Measurements from ENCODE around the gene COPZ1. TPM values are rescaled to one million over a fixed set of nuclear protein-coding genes. Genes with fewer than 3 reads are reported as not detected.

Gene COPZ1
- total RNA-seq, 2 donors from 2014 or later = 83.1 to 192 TPM

- 89% methylated on average over 1 of the region's 1 CpG for WGBS
- H3K36me3 ChIP-seq = peaks cover 4 to 12% of the 10 kb centered on the region in 2 donors
- no peak overlapping the region for H3K4me3 ChIP-seq
- TF ChIP-seq, protein P1, sequence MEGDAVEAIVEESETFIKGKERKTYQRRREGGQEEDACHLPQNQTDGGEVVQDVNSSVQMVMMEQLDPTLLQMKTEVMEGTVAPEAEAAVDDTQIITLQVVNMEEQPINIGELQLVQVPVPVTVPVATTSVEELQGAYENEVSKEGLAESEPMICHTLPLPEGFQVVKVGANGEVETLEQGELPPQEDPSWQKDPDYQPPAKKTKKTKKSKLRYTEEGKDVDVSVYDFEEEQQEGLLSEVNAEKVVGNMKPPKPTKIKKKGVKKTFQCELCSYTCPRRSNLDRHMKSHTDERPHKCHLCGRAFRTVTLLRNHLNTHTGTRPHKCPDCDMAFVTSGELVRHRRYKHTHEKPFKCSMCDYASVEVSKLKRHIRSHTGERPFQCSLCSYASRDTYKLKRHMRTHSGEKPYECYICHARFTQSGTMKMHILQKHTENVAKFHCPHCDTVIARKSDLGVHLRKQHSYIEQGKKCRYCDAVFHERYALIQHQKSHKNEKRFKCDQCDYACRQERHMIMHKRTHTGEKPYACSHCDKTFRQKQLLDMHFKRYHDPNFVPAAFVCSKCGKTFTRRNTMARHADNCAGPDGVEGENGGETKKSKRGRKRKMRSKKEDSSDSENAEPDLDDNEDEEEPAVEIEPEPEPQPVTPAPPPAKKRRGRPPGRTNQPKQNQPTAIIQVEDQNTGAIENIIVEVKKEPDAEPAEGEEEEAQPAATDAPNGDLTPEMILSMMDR (IDR thresholded peaks at IDR 0.05) = no peak
- TF ChIP-seq POLR2AphosphoS5 (IDR thresholded peaks at IDR 0.05) = no peak
- no peak for TF ChIP-seq POLR2A (IDR thresholded peaks at IDR 0.05)
- no peaks in the 10 kb centered on the region for H3K27me3 ChIP-seq (replicated peaks; ENCODE audit: insufficient read depth)
- DNase-seq (ENCODE audit: low spot score) = no peak
- H3K9me3 ChIP-seq = no peaks in the 10 kb centered on the region
- H3K27ac ChIP-seq = no peak overlapping the region
- H3K4me1 ChIP-seq (replicated peaks) = no peaks in the 10 kb centered on the region
- intact Hi-C loops (cut with DNase I) = no loop called here
Observed at GRCh38 chr12:54397157-54397556, 72.2 kb downstream of the COPZ1 start.

DNA sequence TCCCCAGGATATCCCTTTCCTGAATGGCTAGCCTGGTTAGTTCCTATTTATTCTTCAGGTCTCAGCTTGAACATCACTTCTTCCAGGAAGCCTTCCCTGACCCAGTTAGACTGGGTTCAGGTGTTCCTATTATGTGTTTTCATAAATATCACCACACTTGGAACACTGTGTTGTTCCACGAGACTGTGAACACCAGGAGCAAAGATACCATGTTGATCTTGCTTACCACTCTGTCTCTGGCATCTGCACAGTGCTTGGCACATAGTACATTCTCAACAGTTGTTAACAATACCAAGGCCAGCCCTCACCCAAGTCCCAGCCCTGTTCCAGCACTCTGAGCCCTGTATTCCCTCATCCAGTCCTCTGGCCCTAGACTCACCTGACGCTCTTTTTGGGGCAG is 73.3 kb downstream of the COPZ1 start:
- TF ChIP-seq, protein P1 (IDR thresholded peaks at IDR 0.05) = no peak
- no peak for TF ChIP-seq POLR2A (IDR thresholded peaks at IDR 0.05)
- no peak for TF ChIP-seq POLR2AphosphoS5 (IDR thresholded peaks at IDR 0.05)
- H3K27ac ChIP-seq = no peak overlapping the region
- H3K36me3 ChIP-seq = peaks cover 4 to 16% of the 10 kb centered on the region in 2 donors
- no peak for DNase-seq (ENCODE audit: low spot score)
- intact Hi-C loops (cut with DNase I) = no loop called here
- no peak overlapping the region for H3K4me3 ChIP-seq
- no peaks in the 10 kb centered on the region for H3K9me3 ChIP-seq
- H3K4me1 ChIP-seq (replicated peaks) = no peaks in the 10 kb centered on the region
- WGBS = 87% methylated on average over 2 of the region's 2 CpGs
- H3K27me3 ChIP-seq (replicated peaks; ENCODE audit: insufficient read depth) = no peaks in the 10 kb centered on the region

DNA sequence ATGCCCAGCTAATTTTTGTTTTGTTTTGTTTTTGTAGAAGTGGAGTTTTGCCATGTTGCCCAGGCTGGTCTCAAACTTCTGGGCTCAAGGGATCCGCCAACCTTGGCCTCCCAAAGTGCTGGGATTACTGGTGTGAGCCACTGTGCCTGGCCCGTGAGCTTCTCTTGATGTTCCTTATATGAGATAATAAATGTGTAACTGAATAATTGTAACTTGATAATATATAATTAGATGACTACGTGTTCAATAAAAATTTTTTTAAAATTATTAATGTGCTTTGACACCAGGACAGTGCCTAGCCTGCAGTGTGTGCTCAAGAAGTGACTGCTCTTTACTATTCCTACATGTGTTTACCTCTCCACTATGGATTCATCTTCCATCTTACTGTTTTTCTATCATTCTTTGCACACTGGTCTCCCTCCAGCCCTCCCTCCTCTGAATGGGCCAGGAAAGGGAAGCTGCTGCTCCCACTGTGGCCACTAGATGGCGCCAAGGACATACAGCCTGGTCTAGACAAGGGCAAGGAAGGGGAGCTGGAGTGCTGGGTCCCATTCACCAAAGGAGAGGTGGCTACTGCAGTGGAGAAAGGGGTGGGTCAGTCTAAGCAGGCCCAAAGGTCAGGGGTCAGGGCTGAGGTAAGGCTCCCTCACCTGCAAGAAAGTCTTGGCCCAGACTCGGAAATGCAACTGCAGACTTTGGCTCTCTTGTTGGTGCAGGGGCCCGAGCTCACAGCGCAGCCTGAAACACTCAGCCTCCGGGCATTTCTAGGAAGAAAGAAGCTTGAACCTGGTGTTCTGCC is 74.3 kb downstream of the COPZ1 start:
- Histone ChIP-seq H3K4me1 (replicated peaks) (no peaks in the 10 kb centered on the region), H3K27ac (no peak overlapping the region), H3K9me3 (no peaks in the 10 kb centered on the region), H3K36me3 (peaks cover 4 to 24% of the 10 kb centered on the region in 2 donors), H3K4me3 (no peak overlapping the region), H3K27me3 (replicated peaks; ENCODE audit: insufficient read depth) (no peaks in the 10 kb centered on the region)
- peak; percentile 70 for DNase-seq (ENCODE audit: low spot score)
- 71% methylated on average over 8 of the region's 8 CpGs for WGBS
- TF ChIP-seq POLR2A (IDR thresholded peaks at IDR 0.05) (no peak), POLR2AphosphoS5 (IDR thresholded peaks at IDR 0.05) (peak; percentile 69)
- TF ChIP-seq, protein P1 (IDR thresholded peaks at IDR 0.05) = peak; percentile 86 to 97 (median 93)
- intact Hi-C loops (cut with DNase I) = no loop called here

DNA sequence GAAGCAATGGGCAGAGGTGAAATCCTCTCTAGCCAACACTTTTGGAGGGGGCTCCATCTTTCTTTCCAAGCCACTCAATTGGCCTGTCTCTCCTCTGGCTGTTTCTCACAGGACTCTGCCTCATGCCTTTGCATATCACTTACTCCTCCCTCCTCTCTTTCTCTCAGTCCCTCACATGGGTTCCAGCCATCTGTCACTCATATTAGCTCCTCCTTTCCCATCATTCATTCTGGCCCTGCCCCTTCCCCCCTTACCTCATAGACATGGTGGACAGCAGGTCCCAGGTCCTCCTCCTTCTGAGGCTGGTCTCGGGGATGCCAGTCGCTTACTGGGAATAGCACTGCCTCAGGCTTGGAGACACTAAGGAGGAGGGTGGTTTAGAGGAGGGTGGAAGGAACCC is 76.2 kb downstream of the COPZ1 start:
- TF ChIP-seq POLR2AphosphoS5 (IDR thresholded peaks at IDR 0.05) = no peak
- no peak for TF ChIP-seq POLR2A (IDR thresholded peaks at IDR 0.05)
- TF ChIP-seq, protein P1 (IDR thresholded peaks at IDR 0.05) = no peak
- H3K27ac ChIP-seq = no peak overlapping the region
- no peaks in the 10 kb centered on the region for H3K27me3 ChIP-seq (replicated peaks; ENCODE audit: insufficient read depth)
- no peak for DNase-seq (ENCODE audit: low spot score)
- intact Hi-C loops (cut with DNase I) = loop anchor here (2.0 kb wide), 1 partner anchor 38 kb away; no protein-coding TSS in a partner anchor
- H3K9me3 ChIP-seq = no peaks in the 10 kb centered on the region
- no peaks in the 10 kb centered on the region for H3K4me1 ChIP-seq (replicated peaks)
- 95% methylated on average over 2 of the region's 2 CpGs for WGBS
- peaks cover 4 to 30% of the 10 kb centered on the region in 2 donors for H3K36me3 ChIP-seq
- H3K4me3 ChIP-seq = no peak overlapping the region

MicroRNA genes within 50 kb of the gene (microRNA counts, 767-probe panel; counts per million panel counts)
- 4,782 to 5,258 counts per million in 2 donors for microRNA hsa-miR-148b-3p

Small RNA genes within 50 kb of the gene (microRNA-seq; reads per million reads assigned to microRNA genes)
- gene MIR148B = 329 reads per million, percentile 82 among the genes with 10 or more reads in this experiment

Small RNA genes within 50 kb of the gene (small RNA-seq; reads per million reads assigned to genes)
- gene MIR148B = 86.8 to 110 reads per million in 2 donors
- 0 reads per million in 2 donors for gene RN7SL744P
- gene RNU6-950P = 0 reads per million in 2 donors

Other genes starting within 250 kb of the COPZ1 start
- 10 to 100 TPM; 51.7 to 54.9 TPM for gene SMUG1, start 136.1 kb upstream of the COPZ1 start, total RNA-seq
- gene CBX5, start 45.0 kb upstream of the COPZ1 start, total RNA-seq = 10 to 100 TPM; 49.9 to 52.8 TPM
- gene HNRNPA1, start 44.4 kb upstream of the COPZ1 start, total RNA-seq = 100 to 1,000 TPM; 419 to 726 TPM
- 1 to 10 TPM in 1 of 2 donors, not detected in 1; 1.1 TPM for gene NFE2, start 24.1 kb upstream of the COPZ1 start, total RNA-seq
- gene GPR84, start 39.4 kb downstream of the COPZ1 start, total RNA-seq = under 1 TPM in 1 of 2 donors, not detected in 1; 0.97 TPM
- gene ZNF385A, start 59.6 kb downstream of the COPZ1 start, total RNA-seq = 10 to 100 TPM; 29.4 to 42.4 TPM
- 10 to 100 TPM; 44.2 to 99.4 TPM for gene ITGA5, start 94.1 kb downstream of the COPZ1 start, total RNA-seq
- 10 to 100 TPM in 1 of 2 donors, not detected in 1; 50.7 TPM for gene GTSF1, start 148.5 kb downstream of the COPZ1 start, total RNA-seq
- 10 to 100 TPM in 1 of 2 donors, 1 to 10 TPM in 1; 3.6 to 10.2 TPM for gene NCKAP1L, start 172.6 kb downstream of the COPZ1 start, total RNA-seq
- 1 to 10 TPM in 1 of 2 donors, under 1 TPM in 1; 0.96 to 3.5 TPM for gene PDE1B, start 224.5 kb downstream of the COPZ1 start, total RNA-seq

Data from prostate gland (tissue), 2 donors.